Endothelial cell (in vitro differentiated cells): ENCODE data around the gene NEURL2. TPM values are rescaled to one million over a fixed set of nuclear protein-coding genes. Genes with fewer than 3 reads are reported as not detected.
A peak's percentile ranks its signal among the peaks of the same experiment; 100 is the strongest.

Source experiments
- DNase-seq: peaks from one replicate; pipeline ENCODE4 v3.0.0; 2021; ENCODE audit warnings: low spot score
- H3K27ac Mint-ChIP-seq: one replicate; pipeline ENCODE4 v1.8.0; 2021; ENCODE audit warnings: mixed read lengths, inconsistent platforms; ENCODE audit not compliant: unreplicated experiment
- H3K27me3 Mint-ChIP-seq: one replicate; pipeline ENCODE4 v1.8.0; 2021; ENCODE audit warnings: mild to moderate bottlenecking, moderate library complexity, mixed read lengths, inconsistent platforms; ENCODE audit not compliant: unreplicated experiment
- H3K36me3 Mint-ChIP-seq: one replicate; pipeline ENCODE4 v1.8.0; 2021; ENCODE audit warnings: mild to moderate bottlenecking, low read depth, mixed read lengths, inconsistent platforms; ENCODE audit not compliant: unreplicated experiment
- H3K4me1 Mint-ChIP-seq: one replicate; pipeline ENCODE4 v1.8.0; 2021; ENCODE audit warnings: mild to moderate bottlenecking, mixed read lengths, inconsistent platforms; ENCODE audit not compliant: unreplicated experiment
- H3K4me3 Mint-ChIP-seq: one replicate; pipeline ENCODE4 v1.8.0; 2021; ENCODE audit warnings: mild to moderate bottlenecking, mixed read lengths, inconsistent platforms; ENCODE audit not compliant: unreplicated experiment
- H3K9me3 Mint-ChIP-seq: one replicate; pipeline ENCODE4 v1.8.0; 2021; ENCODE audit warnings: mixed read lengths, inconsistent platforms; ENCODE audit not compliant: unreplicated experiment
- total RNA-seq: library from RNA; stranded (reverse); fragmentation: NEBNext Ultra II Directional; extraction: Animal tissue kit (Norgen Biotek cat#: 25700); gene quantifications from one replicate; pipeline ENCODE4 v1.2.1, GENCODE V29; 2021; ENCODE audit not compliant: unreplicated experiment
- TF ChIP-seq, protein P1 (sequence below): fragments of 200-600 bp; sonication (generic); IDR thresholded peaks from one replicate; pipeline ENCODE4 v1.5.0; 2021; ENCODE audit warnings: antibody characterized with exemption; ENCODE audit not compliant: unreplicated experiment

NEURL2 gene
- total RNA-seq, 1 donor from 2014 or later: 3.6 TPM

DNA sequence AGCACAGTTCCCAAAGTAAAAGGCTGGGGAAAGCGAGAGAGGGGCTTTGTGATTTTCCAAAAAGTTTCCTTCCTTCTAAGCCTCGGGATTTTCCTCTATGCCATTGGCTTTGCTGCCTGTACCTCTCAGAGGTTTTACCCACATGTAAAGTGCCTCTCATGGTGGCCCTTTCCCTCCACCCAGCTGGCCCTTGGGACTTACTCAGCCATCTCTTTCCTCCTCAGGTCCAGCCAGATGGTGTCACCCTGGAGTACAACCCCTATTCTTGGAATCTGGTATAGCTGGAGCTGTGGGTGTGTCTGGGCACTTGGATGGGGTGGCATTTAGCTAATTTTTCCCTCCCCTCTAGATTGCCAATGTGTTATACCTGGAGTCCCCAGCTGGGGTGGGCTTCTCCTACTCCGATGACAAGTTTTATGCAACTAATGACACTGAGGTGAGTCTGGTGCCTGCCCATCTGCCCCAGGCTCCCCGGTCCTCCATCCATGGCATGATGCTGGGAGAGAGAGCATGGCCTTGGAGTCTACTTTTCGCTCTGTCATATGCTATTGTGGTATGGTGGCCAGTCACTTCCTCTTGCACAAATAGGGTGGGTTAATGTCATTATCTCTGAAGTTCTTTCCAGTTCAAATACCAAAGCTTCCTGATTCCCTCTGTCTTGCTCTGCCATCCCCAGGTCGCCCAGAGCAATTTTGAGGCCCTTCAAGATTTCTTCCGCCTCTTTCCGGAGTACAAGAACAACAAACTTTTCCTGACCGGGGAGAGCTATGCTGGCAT, 1.2 kb upstream of the NEURL2 start:
- Mint-ChIP-seq H3K4me3 (peak overlapping the region; percentile 77), H3K27ac (no peak overlapping the region), H3K27me3 (peaks cover 15% of the 10 kb centered on the region), H3K36me3 (peaks cover 8% of the 10 kb centered on the region), H3K4me1 (peaks cover 8% of the 10 kb centered on the region), H3K9me3 (no peaks in the 10 kb centered on the region)
- no peak for DNase-seq
- TF ChIP-seq, protein P1, sequence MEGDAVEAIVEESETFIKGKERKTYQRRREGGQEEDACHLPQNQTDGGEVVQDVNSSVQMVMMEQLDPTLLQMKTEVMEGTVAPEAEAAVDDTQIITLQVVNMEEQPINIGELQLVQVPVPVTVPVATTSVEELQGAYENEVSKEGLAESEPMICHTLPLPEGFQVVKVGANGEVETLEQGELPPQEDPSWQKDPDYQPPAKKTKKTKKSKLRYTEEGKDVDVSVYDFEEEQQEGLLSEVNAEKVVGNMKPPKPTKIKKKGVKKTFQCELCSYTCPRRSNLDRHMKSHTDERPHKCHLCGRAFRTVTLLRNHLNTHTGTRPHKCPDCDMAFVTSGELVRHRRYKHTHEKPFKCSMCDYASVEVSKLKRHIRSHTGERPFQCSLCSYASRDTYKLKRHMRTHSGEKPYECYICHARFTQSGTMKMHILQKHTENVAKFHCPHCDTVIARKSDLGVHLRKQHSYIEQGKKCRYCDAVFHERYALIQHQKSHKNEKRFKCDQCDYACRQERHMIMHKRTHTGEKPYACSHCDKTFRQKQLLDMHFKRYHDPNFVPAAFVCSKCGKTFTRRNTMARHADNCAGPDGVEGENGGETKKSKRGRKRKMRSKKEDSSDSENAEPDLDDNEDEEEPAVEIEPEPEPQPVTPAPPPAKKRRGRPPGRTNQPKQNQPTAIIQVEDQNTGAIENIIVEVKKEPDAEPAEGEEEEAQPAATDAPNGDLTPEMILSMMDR: no peak

DNA sequence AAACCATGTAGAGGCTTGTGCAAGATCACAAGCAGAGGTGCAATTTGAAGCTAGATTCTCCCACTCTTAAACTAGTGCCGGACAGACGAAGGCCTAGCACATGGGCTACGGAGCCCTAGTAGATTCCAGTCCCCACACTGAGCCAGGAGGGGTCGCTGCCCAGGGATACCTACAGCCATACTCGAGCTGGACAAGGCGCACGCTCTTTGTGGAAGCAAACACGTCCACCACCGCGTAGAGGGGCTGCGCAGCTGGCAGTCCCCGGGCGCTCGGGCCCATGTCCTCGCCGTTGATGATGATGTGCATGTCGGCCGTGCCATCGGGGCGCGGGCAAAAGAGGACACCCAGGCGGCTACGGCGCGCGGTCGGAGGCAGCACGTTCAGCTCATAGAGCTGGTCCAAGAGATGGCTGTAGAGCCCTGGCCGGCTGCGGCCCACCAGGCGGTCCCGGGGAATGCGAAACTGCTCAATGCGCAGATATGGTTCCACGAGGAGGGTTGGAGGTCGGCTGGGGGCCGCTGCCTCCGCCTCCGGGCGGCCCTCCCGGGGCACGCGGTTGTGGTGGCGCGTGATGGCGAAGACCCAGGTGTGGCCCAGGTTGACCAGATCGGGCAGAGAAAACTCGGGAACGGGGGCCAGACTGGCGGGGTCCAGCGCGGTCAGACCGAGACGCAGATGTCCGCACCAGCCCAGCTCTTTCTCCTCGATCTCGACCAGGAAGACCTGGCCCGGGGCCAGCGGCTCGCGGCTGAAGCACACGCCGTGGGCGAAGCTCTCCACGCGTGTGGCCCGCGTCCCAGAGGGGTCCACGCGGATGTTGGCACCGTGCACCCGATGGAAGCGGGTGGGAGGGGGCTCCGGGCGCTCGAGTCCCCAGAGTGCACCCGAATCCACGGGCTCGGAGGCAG, 677 bp downstream of the NEURL2 start:
- H3K4me1 Mint-ChIP-seq: peaks cover 8% of the 10 kb centered on the region
- H3K9me3 Mint-ChIP-seq: no peaks in the 10 kb centered on the region
- no peak overlapping the region for H3K27ac Mint-ChIP-seq
- peak overlapping the region; percentile 90 for H3K4me3 Mint-ChIP-seq
- DNase-seq: peak; percentile 87
- peaks cover 8% of the 10 kb centered on the region for H3K36me3 Mint-ChIP-seq
- peaks cover 15% of the 10 kb centered on the region for H3K27me3 Mint-ChIP-seq
- TF ChIP-seq, protein P1: peak; percentile 59

DNA sequence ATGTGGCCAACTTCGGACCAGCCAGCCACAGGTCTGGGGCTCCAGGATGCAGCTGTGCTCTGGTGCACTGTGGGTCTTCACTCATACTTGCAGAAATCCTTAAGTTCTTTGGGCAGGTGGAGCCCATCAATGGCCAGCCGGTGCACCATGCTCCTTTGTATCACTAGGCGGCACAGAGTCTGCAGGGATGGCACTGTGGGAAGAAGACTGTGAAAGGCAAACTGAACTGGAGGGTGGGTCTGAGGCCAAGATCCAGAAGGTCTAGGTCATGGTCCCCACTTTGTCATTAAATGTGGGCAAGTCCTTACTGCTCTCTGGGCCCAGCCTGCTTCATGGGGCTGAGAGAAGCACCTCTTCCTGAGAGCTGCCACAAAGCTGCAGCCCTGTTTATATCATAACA, 2.3 kb downstream of the NEURL2 start:
- H3K4me3 Mint-ChIP-seq: no peak overlapping the region

DNA sequence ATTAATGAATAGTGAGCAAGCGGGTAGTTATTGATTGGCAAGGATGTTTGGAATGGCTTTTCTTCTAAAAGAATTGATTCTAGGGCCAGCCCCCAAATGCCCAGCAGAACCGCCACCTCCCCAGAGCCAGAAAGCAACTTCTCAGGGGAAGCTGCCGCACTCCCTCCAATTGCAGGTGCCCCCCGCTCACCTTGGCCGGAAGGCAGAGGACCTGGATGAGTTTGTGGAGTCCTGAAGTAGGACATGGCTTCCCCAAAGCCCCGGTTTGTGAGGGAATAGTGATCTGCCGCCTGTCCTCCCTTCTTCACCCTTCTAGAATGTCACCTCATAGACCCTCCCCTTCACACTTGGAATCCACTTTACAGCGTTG, 3.7 kb downstream of the NEURL2 start, which contains the start of gene SPATA25:
TSS of gene SPATA25 (minus strand) at position 277 of the 370 bp plus-strand sequence. CDS start at position 245, 32 bp downstream.
- peaks cover 4% of the 10 kb centered on the region for H3K4me1 Mint-ChIP-seq
- no peak for DNase-seq
- H3K27me3 Mint-ChIP-seq: peaks cover 12% of the 10 kb centered on the region
- no peak within 1 kb of the TSS for H3K4me3 Mint-ChIP-seq
- no peaks in the 10 kb centered on the region for H3K9me3 Mint-ChIP-seq
- H3K36me3 Mint-ChIP-seq: peaks cover 13% of the 10 kb centered on the region
- TF ChIP-seq, protein P1: no peak
- no peak within 1 kb of the TSS for H3K27ac Mint-ChIP-seq

More for the DNA sequence above, 2.3 kb downstream of the NEURL2 start:
- TF ChIP-seq, protein P1: no peak
- no peaks in the 10 kb centered on the region for H3K9me3 Mint-ChIP-seq
- peaks cover 6% of the 10 kb centered on the region for H3K36me3 Mint-ChIP-seq
- peaks cover 11% of the 10 kb centered on the region for H3K27me3 Mint-ChIP-seq
- peaks cover 8% of the 10 kb centered on the region for H3K4me1 Mint-ChIP-seq
- no peak for DNase-seq
- no peak overlapping the region for H3K27ac Mint-ChIP-seq
